DOHH2 (cell line): Measurements from ENCODE around the gene LRP2BP.

Experiments
- H3F3A ChIP-seq: fragments of 200-600 bp; sonication (generic), shearing (Covaris generic); 2 replicates; pipeline ENCODE4 v1.6.0; 2016; ENCODE audit warnings: antibody characterized with exemption, mild to moderate bottlenecking; ENCODE audit not compliant: control insufficient read depth, insufficient read depth
- H3K27ac ChIP-seq: fragments of 200-600 bp; sonication (generic); 2 replicates; pipeline ENCODE4 v1.5.1; 2014; ENCODE audit warnings: low read depth, mild to moderate bottlenecking, low read length, moderate library complexity
- H3K27me3 ChIP-seq: fragments of 200-600 bp; sonication (generic); 2 replicates; pipeline ENCODE4 v1.6.1; 2014; ENCODE audit warnings: mild to moderate bottlenecking, low read length, mixed read lengths; ENCODE audit not compliant: control insufficient read depth
- H3K36me3 ChIP-seq: fragments of 200-600 bp; sonication (generic); 2 replicates; pipeline ENCODE4 v1.6.1; 2014; ENCODE audit warnings: mild to moderate bottlenecking, low read length, moderate library complexity, mixed read lengths; ENCODE audit not compliant: control insufficient read depth
- H3K4me1 ChIP-seq: fragments of 200-600 bp; sonication (generic); 2 replicates; pipeline ENCODE4 v1.6.1; 2014; ENCODE audit warnings: mild to moderate bottlenecking, low read length, mixed read lengths; ENCODE audit not compliant: control insufficient read depth
- H3K4me2 ChIP-seq: fragments of 200-600 bp; sonication (generic); 2 replicates; pipeline ENCODE4 v1.6.0; 2014; ENCODE audit warnings: mild to moderate bottlenecking, low read length, moderate library complexity
- H3K4me3 ChIP-seq: fragments of 200-600 bp; sonication (generic); 2 replicates; pipeline ENCODE4 v1.5.1; 2014; ENCODE audit warnings: mild to moderate bottlenecking, low read length, mixed read lengths
- H3K79me2 ChIP-seq: fragments of 200-600 bp; sonication (generic); 2 replicates; pipeline ENCODE4 v1.6.1; 2014; ENCODE audit warnings: mild to moderate bottlenecking, low read length, mixed read lengths; ENCODE audit not compliant: control insufficient read depth
- H3K9me2 ChIP-seq: fragments of 200-600 bp; sonication (generic); replicated peaks from 2 replicates; pipeline ENCODE4 v1.6.1; 2014; ENCODE audit warnings: mild to moderate bottlenecking, low read length, mixed read lengths; ENCODE audit not compliant: control insufficient read depth
- H3K9me3 ChIP-seq: fragments of 200-600 bp; sonication (generic); 2 replicates; pipeline ENCODE4 v1.6.1; 2014; ENCODE audit warnings: antibody characterized with exemption, low read length, mixed read lengths; ENCODE audit not compliant: control insufficient read depth, insufficient read depth
- H4K20me1 ChIP-seq: fragments of 200-600 bp; sonication (generic); 2 replicates; pipeline ENCODE4 v1.6.0; 2014; ENCODE audit warnings: low read depth, mild to moderate bottlenecking, antibody characterized with exemption, low read length, moderate library complexity; ENCODE audit not compliant: control insufficient read depth, insufficient read depth
- EZH2phosphoT487 ChIP-seq: fragments of 200-600 bp; sonication (generic); IDR thresholded peaks from 2 replicates; pipeline ENCODE4 v1.6.1; 2017; ENCODE audit warnings: borderline replicate concordance, mild to moderate bottlenecking, antibody characterized with exemption, low read length, moderate library complexity, mixed read lengths
- TF ChIP-seq, protein P1 (sequence below): fragments of 200-600 bp; sonication (generic); IDR thresholded peaks from one replicate; pipeline ENCODE4 v1.5.1; 2014; ENCODE audit warnings: antibody characterized with exemption, mild to moderate bottlenecking, low read depth, low read length; ENCODE audit not compliant: poor library complexity, severe bottlenecking

The LRP2BP gene

DNA sequence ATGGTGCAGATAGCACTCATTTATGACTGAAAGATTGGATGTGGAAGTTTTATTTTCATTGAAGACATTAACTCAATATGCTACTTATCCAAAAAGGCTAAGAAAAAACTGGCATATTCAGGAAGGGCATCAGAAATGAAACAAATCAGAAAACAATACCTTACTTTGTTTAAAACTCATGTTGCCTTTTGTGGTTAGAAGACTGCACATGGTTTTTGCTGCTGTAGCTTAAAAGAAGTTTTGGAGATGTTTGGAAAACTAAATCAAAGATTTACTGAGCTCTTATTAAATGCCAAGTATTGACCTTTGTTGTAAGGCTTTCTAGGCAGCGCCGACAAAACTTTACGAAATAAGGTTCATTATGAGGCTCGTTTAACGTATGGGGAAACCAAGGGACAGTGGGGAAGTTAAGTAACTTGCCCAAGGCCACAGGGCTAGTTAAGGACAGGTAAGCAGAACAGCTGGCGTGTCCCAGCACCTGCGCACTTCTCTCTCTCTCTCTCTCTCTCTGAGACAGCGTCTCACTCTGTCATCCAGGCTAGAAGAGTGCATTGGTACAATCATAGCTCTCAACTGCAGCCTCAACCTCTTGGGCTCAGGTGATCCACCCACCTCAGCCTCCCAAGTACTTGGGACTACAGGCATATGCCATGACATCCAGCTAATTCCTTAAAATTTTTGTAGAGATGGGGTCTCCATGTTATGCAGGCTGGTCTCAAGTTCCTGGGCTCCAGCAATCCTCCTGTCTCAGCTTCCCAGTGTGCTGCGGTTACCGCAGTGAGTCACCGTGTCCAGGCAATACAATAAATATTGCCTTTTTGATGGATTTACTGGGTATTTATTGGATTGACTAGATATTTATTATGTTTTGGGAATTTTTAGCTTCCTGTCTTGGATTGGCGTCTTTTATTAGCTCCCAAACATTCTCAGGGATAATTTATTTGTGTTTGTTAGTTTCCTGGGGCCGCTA, 16.1 kb downstream of the LRP2BP start:
- Histone ChIP-seq H3K36me3 (no peaks in the 10 kb centered on the region; the same call in 1 of the 2 replicates), H3K4me3 (no peak overlapping the region), H3K4me2 (no peak overlapping the region), H3K9me3 (no peaks in the 10 kb centered on the region), H3K79me2 (no peaks in the 10 kb centered on the region), H4K20me1 (no peaks in the 10 kb centered on the region), H3K9me2 (no peaks in the 10 kb centered on the region), H3F3A (no peaks in the 10 kb centered on the region), H3K4me1 (no peaks in the 10 kb centered on the region), H3K27ac (no peak overlapping the region), H3K27me3 (no peaks in the 10 kb centered on the region)
- TF ChIP-seq, protein P1, sequence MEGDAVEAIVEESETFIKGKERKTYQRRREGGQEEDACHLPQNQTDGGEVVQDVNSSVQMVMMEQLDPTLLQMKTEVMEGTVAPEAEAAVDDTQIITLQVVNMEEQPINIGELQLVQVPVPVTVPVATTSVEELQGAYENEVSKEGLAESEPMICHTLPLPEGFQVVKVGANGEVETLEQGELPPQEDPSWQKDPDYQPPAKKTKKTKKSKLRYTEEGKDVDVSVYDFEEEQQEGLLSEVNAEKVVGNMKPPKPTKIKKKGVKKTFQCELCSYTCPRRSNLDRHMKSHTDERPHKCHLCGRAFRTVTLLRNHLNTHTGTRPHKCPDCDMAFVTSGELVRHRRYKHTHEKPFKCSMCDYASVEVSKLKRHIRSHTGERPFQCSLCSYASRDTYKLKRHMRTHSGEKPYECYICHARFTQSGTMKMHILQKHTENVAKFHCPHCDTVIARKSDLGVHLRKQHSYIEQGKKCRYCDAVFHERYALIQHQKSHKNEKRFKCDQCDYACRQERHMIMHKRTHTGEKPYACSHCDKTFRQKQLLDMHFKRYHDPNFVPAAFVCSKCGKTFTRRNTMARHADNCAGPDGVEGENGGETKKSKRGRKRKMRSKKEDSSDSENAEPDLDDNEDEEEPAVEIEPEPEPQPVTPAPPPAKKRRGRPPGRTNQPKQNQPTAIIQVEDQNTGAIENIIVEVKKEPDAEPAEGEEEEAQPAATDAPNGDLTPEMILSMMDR, result no peak
- TF ChIP-seq EZH2phosphoT487, result no peak

GRCh38 chr4:185378264-185378663, 17.5 kb downstream of the LRP2BP start:
- H3K9me2 ChIP-seq, result no peaks in the 10 kb centered on the region
- no peaks in the 10 kb centered on the region for H3K79me2 ChIP-seq
- H3K4me1 ChIP-seq, result no peaks in the 10 kb centered on the region
- H3K27ac ChIP-seq, result no peak overlapping the region
- H3K4me2 ChIP-seq, result no peak overlapping the region
- no peaks in the 10 kb centered on the region for H3F3A ChIP-seq
- TF ChIP-seq, protein P1, result no peak
- H3K4me3 ChIP-seq, result no peak overlapping the region
- H3K27me3 ChIP-seq, result no peaks in the 10 kb centered on the region
- H3K36me3 ChIP-seq, result no peaks in the 10 kb centered on the region; the same call in 1 of the 2 replicates
- H3K9me3 ChIP-seq, result no peaks in the 10 kb centered on the region
- H4K20me1 ChIP-seq, result no peaks in the 10 kb centered on the region

- Histone ChIP-seq H3K27me3 (no peaks in the 10 kb centered on the region), H3K79me2 (no peaks in the 10 kb centered on the region)
These were observed 21.2 kb downstream of the LRP2BP start for GRCh38 chr4:185374573-185374972.

More at GRCh38 chr4:185374573-185374972, 21.2 kb downstream of the LRP2BP start:
- H3F3A ChIP-seq, result no peaks in the 10 kb centered on the region
- H3K27ac ChIP-seq, result no peak overlapping the region
- H3K4me1 ChIP-seq, result no peaks in the 10 kb centered on the region
- H4K20me1 ChIP-seq, result no peaks in the 10 kb centered on the region
- peaks cover 21% of the 10 kb centered on the region for H3K36me3 ChIP-seq
- TF ChIP-seq, protein P1, result no peak
- no peak for TF ChIP-seq EZH2phosphoT487
- no peaks in the 10 kb centered on the region for H3K9me3 ChIP-seq
- H3K9me2 ChIP-seq, result no peaks in the 10 kb centered on the region
- H3K4me2 ChIP-seq, result no peak overlapping the region
- H3K4me3 ChIP-seq, result no peak overlapping the region
